ENCODE results near the gene AMOT.

GRCh38 chrX:112786076-112786475 is 54.6 kb downstream of the AMOT start:
- TF ChIP-seq TAF1 (IDR thresholded peaks at IDR 0.05; ENCODE audit: borderline replicate concordance, low read depth, low read length) (no peak), POLR2A (IDR thresholded peaks at IDR 0.05; ENCODE audit: low read depth, low read length) (no peak)
